ENCODE measurements around the gene KCTD6.

The KCTD6 gene

GRCh38 chr3:58470363-58471024 is 21.4 kb upstream of the KCTD6 start:
- H3K9me3 ChIP-seq (ENCODE audit: control insufficient read depth, low read length): no peaks in the 10 kb centered on the region
- no peak for DNase-seq
- H3K36me3 ChIP-seq (ENCODE audit: control insufficient read depth, insufficient read depth, low read length): no peaks in the 10 kb centered on the region
- H3K27ac ChIP-seq (ENCODE audit: insufficient read depth, low read length, poor library complexity, severe bottlenecking): no peak overlapping the region
- no peaks in the 10 kb centered on the region for H3K27me3 ChIP-seq (replicated peaks; ENCODE audit: control insufficient read depth, insufficient read depth, low read length, poor library complexity, severe bottlenecking)
- H3K4me1 ChIP-seq (ENCODE audit: control insufficient read depth, insufficient read depth, low read length, poor library complexity, severe bottlenecking): peaks cover 12% of the 10 kb centered on the region
- H3K4me3 ChIP-seq (ENCODE audit: insufficient read depth, low read depth, low read length, poor library complexity, severe bottlenecking): no peak overlapping the region

GRCh38 chr3:58471025-58471887 is 20.6 kb upstream of the KCTD6 start:
- peaks cover 12% of the 10 kb centered on the region for H3K4me1 ChIP-seq (ENCODE audit: control insufficient read depth, insufficient read depth, low read length, poor library complexity, severe bottlenecking)
- peak overlapping the region; percentile 18 for H3K27ac ChIP-seq (ENCODE audit: insufficient read depth, low read length, poor library complexity, severe bottlenecking)
- H3K27me3 ChIP-seq (replicated peaks; ENCODE audit: control insufficient read depth, insufficient read depth, low read length, poor library complexity, severe bottlenecking): no peaks in the 10 kb centered on the region
- DNase-seq: no peak
- H3K36me3 ChIP-seq (ENCODE audit: control insufficient read depth, insufficient read depth, low read length): no peaks in the 10 kb centered on the region
- no peaks in the 10 kb centered on the region for H3K9me3 ChIP-seq (ENCODE audit: control insufficient read depth, low read length)
- H3K4me3 ChIP-seq (ENCODE audit: insufficient read depth, low read depth, low read length, poor library complexity, severe bottlenecking): no peak overlapping the region

DNA sequence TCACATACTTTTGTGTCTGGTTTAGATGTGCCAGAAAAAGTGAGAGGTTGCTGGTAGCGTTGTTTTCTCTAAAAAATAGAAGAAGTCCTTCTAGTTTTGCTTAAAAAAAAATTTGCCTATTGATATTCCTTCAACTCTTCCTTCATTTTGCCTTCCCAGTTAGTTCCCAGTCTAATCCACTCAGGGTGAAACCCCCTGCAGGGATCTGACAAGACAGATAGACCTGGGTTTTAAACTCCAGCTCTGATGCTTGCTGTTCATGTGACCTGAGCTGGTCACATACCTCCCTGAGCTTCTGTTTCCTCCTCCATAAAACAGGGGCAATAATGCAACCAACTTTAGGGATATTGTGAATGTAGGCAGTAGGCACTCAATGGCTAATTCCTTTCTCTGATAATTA is 18.6 kb upstream of the KCTD6 start:
- Histone ChIP-seq H3K27ac (ENCODE audit: insufficient read depth, low read length, poor library complexity, severe bottlenecking) (no peak overlapping the region), H3K9me3 (ENCODE audit: control insufficient read depth, low read length) (no peaks in the 10 kb centered on the region), H3K27me3 (replicated peaks; ENCODE audit: control insufficient read depth, insufficient read depth, low read length, poor library complexity, severe bottlenecking) (no peaks in the 10 kb centered on the region), H3K36me3 (ENCODE audit: control insufficient read depth, insufficient read depth, low read length) (no peaks in the 10 kb centered on the region), H3K4me1 (ENCODE audit: control insufficient read depth, insufficient read depth, low read length, poor library complexity, severe bottlenecking) (peaks cover 12% of the 10 kb centered on the region), H3K4me3 (ENCODE audit: insufficient read depth, low read depth, low read length, poor library complexity, severe bottlenecking) (no peak overlapping the region)
- DNase-seq: no peak

- DNase-seq: no peak
- H3K27me3 ChIP-seq (replicated peaks; ENCODE audit: control insufficient read depth, insufficient read depth, low read length, poor library complexity, severe bottlenecking): no peaks in the 10 kb centered on the region
- H3K9me3 ChIP-seq (ENCODE audit: control insufficient read depth, low read length): no peaks in the 10 kb centered on the region
- no peak overlapping the region for H3K4me3 ChIP-seq (ENCODE audit: insufficient read depth, low read depth, low read length, poor library complexity, severe bottlenecking)
- no peak overlapping the region for H3K27ac ChIP-seq (ENCODE audit: insufficient read depth, low read length, poor library complexity, severe bottlenecking)
- peaks cover 12% of the 10 kb centered on the region for H3K4me1 ChIP-seq (ENCODE audit: control insufficient read depth, insufficient read depth, low read length, poor library complexity, severe bottlenecking)
- no peaks in the 10 kb centered on the region for H3K36me3 ChIP-seq (ENCODE audit: control insufficient read depth, insufficient read depth, low read length)
These were observed 17.5 kb upstream of the KCTD6 start for GRCh38 chr3:58474348-58474911.

DNA sequence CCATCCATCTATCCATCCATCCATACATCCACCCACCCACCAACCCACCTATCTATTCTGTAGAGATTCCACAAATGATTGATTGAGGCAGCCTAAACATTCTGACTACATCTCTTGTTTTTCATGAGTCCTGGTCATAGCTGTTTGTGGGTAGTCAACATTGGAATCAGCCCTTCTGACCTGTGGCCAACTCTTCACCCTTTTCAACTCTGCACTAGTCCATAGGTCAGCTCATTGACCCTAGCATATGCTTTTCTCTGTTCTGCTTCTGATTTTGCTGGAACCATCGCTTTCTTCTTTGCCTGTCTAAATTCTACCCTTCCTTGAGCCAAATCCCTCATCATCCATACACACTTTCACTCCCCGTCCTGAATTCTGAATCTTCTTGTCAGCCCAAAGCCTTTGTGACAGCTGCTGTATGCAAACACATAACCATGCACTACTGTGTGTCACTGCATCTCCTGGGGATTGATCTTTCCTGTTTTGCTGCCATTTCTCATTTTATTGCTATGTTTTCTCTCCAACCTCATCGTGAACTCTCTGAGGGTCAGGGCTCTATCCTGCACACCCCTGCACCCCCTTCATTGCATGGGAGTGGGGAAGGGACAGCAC is 16.8 kb upstream of the KCTD6 start:
- no peak for DNase-seq
- Histone ChIP-seq H3K27ac (ENCODE audit: insufficient read depth, low read length, poor library complexity, severe bottlenecking) (no peak overlapping the region), H3K36me3 (ENCODE audit: control insufficient read depth, insufficient read depth, low read length) (no peaks in the 10 kb centered on the region), H3K27me3 (replicated peaks; ENCODE audit: control insufficient read depth, insufficient read depth, low read length, poor library complexity, severe bottlenecking) (no peaks in the 10 kb centered on the region), H3K4me3 (ENCODE audit: insufficient read depth, low read depth, low read length, poor library complexity, severe bottlenecking) (no peak overlapping the region), H3K9me3 (ENCODE audit: control insufficient read depth, low read length) (no peaks in the 10 kb centered on the region), H3K4me1 (ENCODE audit: control insufficient read depth, insufficient read depth, low read length, poor library complexity, severe bottlenecking) (peaks cover 12% of the 10 kb centered on the region)

- DNase-seq: no peak
- H3K4me1 ChIP-seq (ENCODE audit: control insufficient read depth, insufficient read depth, low read length, poor library complexity, severe bottlenecking): no peaks in the 10 kb centered on the region
- no peak overlapping the region for H3K4me3 ChIP-seq (ENCODE audit: insufficient read depth, low read depth, low read length, poor library complexity, severe bottlenecking)
- H3K36me3 ChIP-seq (ENCODE audit: control insufficient read depth, insufficient read depth, low read length): no peaks in the 10 kb centered on the region
- no peaks in the 10 kb centered on the region for H3K27me3 ChIP-seq (replicated peaks; ENCODE audit: control insufficient read depth, insufficient read depth, low read length, poor library complexity, severe bottlenecking)
- no peak overlapping the region for H3K27ac ChIP-seq (ENCODE audit: insufficient read depth, low read length, poor library complexity, severe bottlenecking)
- no peaks in the 10 kb centered on the region for H3K9me3 ChIP-seq (ENCODE audit: control insufficient read depth, low read length)
These were observed 13.1 kb upstream of the KCTD6 start for GRCh38 chr3:58478781-58479180.

DNA sequence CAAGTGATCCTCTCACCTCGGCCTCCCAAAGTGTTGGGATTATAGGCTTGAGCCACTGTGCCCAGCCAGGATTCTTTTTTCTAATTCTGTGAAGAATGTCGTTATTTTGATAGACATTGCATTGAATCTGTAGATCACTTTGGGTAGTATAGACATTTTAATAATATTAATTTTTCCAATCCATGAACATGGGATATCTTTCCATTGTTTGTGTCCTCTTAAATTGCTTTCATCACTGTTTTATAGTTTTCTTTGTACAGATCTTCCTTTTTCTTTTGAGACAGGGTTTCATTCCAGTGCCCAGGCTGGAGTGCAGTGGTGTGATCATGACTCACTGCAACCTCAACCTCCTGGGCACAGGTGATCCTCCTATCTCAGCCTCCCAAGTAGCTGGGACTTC is 11.6 kb upstream of the KCTD6 start:
- H3K9me3 ChIP-seq (ENCODE audit: control insufficient read depth, low read length): no peaks in the 10 kb centered on the region
- no peak overlapping the region for H3K4me3 ChIP-seq (ENCODE audit: insufficient read depth, low read depth, low read length, poor library complexity, severe bottlenecking)
- H3K36me3 ChIP-seq (ENCODE audit: control insufficient read depth, insufficient read depth, low read length): no peaks in the 10 kb centered on the region
- H3K4me1 ChIP-seq (ENCODE audit: control insufficient read depth, insufficient read depth, low read length, poor library complexity, severe bottlenecking): no peaks in the 10 kb centered on the region
- no peaks in the 10 kb centered on the region for H3K27me3 ChIP-seq (replicated peaks; ENCODE audit: control insufficient read depth, insufficient read depth, low read length, poor library complexity, severe bottlenecking)
- DNase-seq: no peak
- no peak overlapping the region for H3K27ac ChIP-seq (ENCODE audit: insufficient read depth, low read length, poor library complexity, severe bottlenecking)

DNA sequence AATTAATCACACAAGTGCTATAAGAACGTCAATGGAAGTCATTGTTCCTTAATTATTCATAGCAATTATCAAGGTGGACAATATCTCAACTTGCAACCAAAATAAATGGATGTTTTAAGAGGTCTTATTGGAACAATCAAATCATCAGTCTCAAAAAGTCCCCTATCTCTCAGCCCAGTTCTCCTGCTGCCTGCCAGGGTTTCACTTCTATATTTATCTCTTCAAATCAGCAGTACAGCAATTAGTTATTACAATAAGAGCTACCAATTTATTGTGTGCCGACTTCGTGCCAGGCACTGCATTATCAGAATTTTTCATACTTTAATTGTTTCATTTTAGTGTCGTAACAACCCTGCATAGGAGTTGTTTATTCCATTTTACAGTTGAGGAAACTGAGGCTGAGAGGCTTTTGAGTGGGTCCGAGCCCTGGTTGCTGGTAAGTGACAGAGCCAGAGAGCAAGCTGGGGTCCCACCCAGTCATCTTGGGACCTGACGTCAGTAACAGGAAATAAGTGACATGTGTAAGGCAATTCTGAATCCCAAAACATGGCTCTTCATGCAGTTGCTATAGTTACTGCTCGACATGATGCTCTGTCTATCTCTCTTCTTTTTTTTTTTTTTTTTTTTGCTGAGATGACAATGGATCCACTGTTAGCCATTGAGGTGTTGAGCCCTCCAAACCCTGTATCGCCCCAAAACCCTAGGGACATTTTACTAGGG is 8.8 kb upstream of the KCTD6 start:
- no peak for DNase-seq
- no peak overlapping the region for H3K4me3 ChIP-seq (ENCODE audit: insufficient read depth, low read depth, low read length, poor library complexity, severe bottlenecking)
- H3K27ac ChIP-seq (ENCODE audit: insufficient read depth, low read length, poor library complexity, severe bottlenecking): no peak overlapping the region
- no peaks in the 10 kb centered on the region for H3K27me3 ChIP-seq (replicated peaks; ENCODE audit: control insufficient read depth, insufficient read depth, low read length, poor library complexity, severe bottlenecking)
- H3K36me3 ChIP-seq (ENCODE audit: control insufficient read depth, insufficient read depth, low read length): no peaks in the 10 kb centered on the region
- no peaks in the 10 kb centered on the region for H3K9me3 ChIP-seq (ENCODE audit: control insufficient read depth, low read length)
- no peaks in the 10 kb centered on the region for H3K4me1 ChIP-seq (ENCODE audit: control insufficient read depth, insufficient read depth, low read length, poor library complexity, severe bottlenecking)

DNA sequence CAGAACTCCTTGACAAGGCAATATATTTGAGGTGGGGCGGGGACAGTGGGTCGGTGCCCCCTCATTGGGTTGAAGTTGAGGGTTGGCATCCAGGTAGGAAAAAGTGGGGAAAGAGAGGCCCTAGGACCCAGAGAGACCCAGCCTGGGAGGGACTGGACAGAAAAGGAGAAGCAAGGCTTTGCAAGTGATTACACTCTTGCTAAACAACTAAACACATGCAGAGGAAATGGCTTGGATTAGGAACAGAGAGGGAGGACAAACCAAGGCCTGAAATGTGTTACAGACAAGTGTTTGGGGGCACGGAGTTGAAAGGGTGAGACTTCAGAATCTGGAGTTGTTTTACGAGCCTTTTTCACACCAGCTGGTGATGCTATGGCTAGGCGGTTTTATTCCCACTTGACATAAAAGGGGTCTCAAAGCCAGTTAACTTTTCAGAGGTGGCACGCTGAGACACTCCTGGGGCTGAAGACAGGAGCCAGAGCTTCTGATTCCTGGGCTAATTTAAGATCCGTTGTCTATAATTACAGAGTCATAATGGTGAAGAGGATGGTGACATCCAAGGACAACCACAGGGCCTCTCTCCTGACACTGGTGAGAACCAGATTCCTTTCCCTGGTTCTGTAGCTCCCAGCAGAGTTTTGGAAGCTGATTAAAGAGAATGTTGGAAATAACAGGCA is 7.7 kb upstream of the KCTD6 start:
- Histone ChIP-seq H3K27ac (ENCODE audit: insufficient read depth, low read length, poor library complexity, severe bottlenecking) (no peak overlapping the region), H3K36me3 (ENCODE audit: control insufficient read depth, insufficient read depth, low read length) (no peaks in the 10 kb centered on the region), H3K9me3 (ENCODE audit: control insufficient read depth, low read length) (no peaks in the 10 kb centered on the region), H3K27me3 (replicated peaks; ENCODE audit: control insufficient read depth, insufficient read depth, low read length, poor library complexity, severe bottlenecking) (no peaks in the 10 kb centered on the region), H3K4me1 (ENCODE audit: control insufficient read depth, insufficient read depth, low read length, poor library complexity, severe bottlenecking) (no peaks in the 10 kb centered on the region), H3K4me3 (ENCODE audit: insufficient read depth, low read depth, low read length, poor library complexity, severe bottlenecking) (no peak overlapping the region)
- DNase-seq: no peak
